MM.1S (cell line): Measurements from ENCODE around the gene NUCB2.
"Not testable (repeated sequence)": the region's sequence is repeated elsewhere in the genome, so short reads cannot be mapped to it uniquely, and the experiment has no call there.

ENCODE experiments used
- DNase-seq: peaks from one replicate; pipeline ENCODE4 v3.0.0-alpha.2; 2015
- H2AFZ ChIP-seq: fragments of 300-600 bp; sonication (generic); 2 replicates; pipeline ENCODE4 v1.6.0; 2016; ENCODE audit warnings: antibody characterized with exemption, low read length
- H3F3A ChIP-seq: fragments of 300-600 bp; sonication (generic); 2 replicates; pipeline ENCODE4 v1.6.1; 2016; ENCODE audit warnings: mild to moderate bottlenecking, antibody characterized with exemption, low read length, moderate library complexity, mixed read lengths; ENCODE audit not compliant: insufficient read depth
- H3K27ac ChIP-seq: fragments of 300-600 bp; sonication (generic); 2 replicates; pipeline ENCODE4 v1.5.1; 2016; ENCODE audit warnings: mild to moderate bottlenecking, low read length
- H3K27me3 ChIP-seq: fragments of 300-600 bp; sonication (generic); replicated peaks from 2 replicates; pipeline ENCODE4 v1.6.0; 2016; ENCODE audit warnings: low read length; ENCODE audit not compliant: insufficient read depth
- H3K36me3 ChIP-seq: fragments of 300-600 bp; sonication (generic); replicated peaks from 2 replicates; pipeline ENCODE4 v1.6.1; 2016; ENCODE audit warnings: mild to moderate bottlenecking, low read length, mixed read lengths; ENCODE audit not compliant: insufficient read depth
- H3K4me1 ChIP-seq: fragments of 300-600 bp; sonication (generic); 2 replicates; pipeline ENCODE4 v1.6.1; 2016; ENCODE audit warnings: low read length, mixed read lengths
- H3K4me2 ChIP-seq: fragments of 300-600 bp; sonication (generic); 2 replicates; pipeline ENCODE4 v1.6.0; 2016; ENCODE audit warnings: low read depth, low read length
- H3K4me3 ChIP-seq: fragments of 300-600 bp; sonication (generic); 2 replicates; pipeline ENCODE4 v1.5.1; 2016; ENCODE audit warnings: low read length, mixed read lengths
- H3K79me2 ChIP-seq: fragments of 300-600 bp; sonication (generic); 2 replicates; pipeline ENCODE4 v1.6.1; 2016; ENCODE audit warnings: mixed run types, low read length, mixed read lengths
- H3K9ac ChIP-seq: fragments of 300-600 bp; sonication (generic); 2 replicates; pipeline ENCODE4 v1.6.1; 2016; ENCODE audit warnings: low read length, mixed read lengths
- H3K9me2 ChIP-seq: fragments of 300-600 bp; sonication (generic); replicated peaks from 2 replicates; pipeline ENCODE4 v1.6.1; 2016; ENCODE audit warnings: mild to moderate bottlenecking, low read length, mixed read lengths; ENCODE audit not compliant: insufficient read depth
- H3K9me3 ChIP-seq: fragments of 300-600 bp; sonication (generic); replicated peaks from 2 replicates; pipeline ENCODE4 v1.6.1; 2016; ENCODE audit warnings: mild to moderate bottlenecking, low read length, mixed read lengths; ENCODE audit not compliant: insufficient read depth
- H4K20me1 ChIP-seq: fragments of 300-600 bp; sonication (generic); 2 replicates; pipeline ENCODE4 v1.6.1; 2016; ENCODE audit warnings: mild to moderate bottlenecking, low read length, moderate library complexity, mixed read lengths; ENCODE audit not compliant: insufficient read depth
- CTCF ChIP-seq: fragments of 300-600 bp; sonication (generic); IDR thresholded peaks from 2 replicates; pipeline ENCODE4 v1.5.1; 2016; ENCODE audit warnings: antibody characterized with exemption, low read length, mixed read lengths
- EZH2 ChIP-seq: fragments of 300-600 bp; sonication (generic); optimal IDR thresholded peaks from 2 replicates; pipeline ENCODE3; 2017; ENCODE audit warnings: low read depth, mild to moderate bottlenecking, antibody characterized with exemption, low read length, mixed read lengths
- EZH2phosphoT487 ChIP-seq: fragments of 300-600 bp; sonication (generic); IDR thresholded peaks from 2 replicates; pipeline ENCODE4 v1.6.1; 2018; ENCODE audit warnings: antibody characterized with exemption, low read length

Gene NUCB2

GRCh38 chr11:17263769-17264168 is 12.8 kb upstream of the NUCB2 start:
- Histone ChIP-seq H2AFZ (no peak overlapping the region), H3K9ac (no peak overlapping the region), H3K4me3 (no peak overlapping the region), H3K27me3 (0 out of 2 replicates have a peak, but pooled peaks cover 7% of the 10 kb centered on the region), H3K27ac (no peak overlapping the region), H3K36me3 (no peaks in the 10 kb centered on the region), H3K9me2 (no peaks in the 10 kb centered on the region), H3K79me2 (no peaks in the 10 kb centered on the region), H4K20me1 (no peaks in the 10 kb centered on the region), H3K9me3 (no peaks in the 10 kb centered on the region), H3F3A (no peaks in the 10 kb centered on the region), H3K4me2 (no peak overlapping the region), H3K4me1 (no peaks in the 10 kb centered on the region)
- TF ChIP-seq EZH2phosphoT487, result no peak
- no peak for TF ChIP-seq CTCF
- no peak for TF ChIP-seq EZH2
- no peak for DNase-seq

DNA sequence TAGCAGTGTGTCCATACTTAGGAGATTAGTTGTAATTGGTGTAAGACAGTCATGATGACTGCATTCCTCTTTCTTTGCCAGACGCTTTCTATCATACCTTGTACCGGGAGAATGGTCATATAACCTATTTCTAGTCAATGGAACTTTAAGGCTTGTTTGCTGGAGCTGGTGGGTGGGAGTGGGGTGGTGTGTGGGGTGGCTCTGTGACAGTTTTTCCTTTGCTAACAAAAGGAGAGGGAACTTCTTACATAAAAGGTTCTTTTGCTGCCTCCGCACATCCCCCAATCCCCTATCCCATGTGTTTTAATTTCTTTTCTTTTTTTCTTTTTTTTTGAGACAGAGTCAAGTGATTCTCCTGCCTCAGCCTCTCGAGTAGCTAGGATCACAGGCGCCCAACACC is 9.8 kb upstream of the NUCB2 start:
- H3K9me3 ChIP-seq, result no peaks in the 10 kb centered on the region
- H2AFZ ChIP-seq, result no peak overlapping the region
- DNase-seq, result no peak
- no peaks in the 10 kb centered on the region for H4K20me1 ChIP-seq
- H3K9me2 ChIP-seq, result no peaks in the 10 kb centered on the region
- no peaks in the 10 kb centered on the region for H3K36me3 ChIP-seq
- no peak overlapping the region for H3K4me3 ChIP-seq
- no peaks in the 10 kb centered on the region for H3K79me2 ChIP-seq
- no peak overlapping the region for H3K9ac ChIP-seq
- TF ChIP-seq EZH2 (no peak), CTCF (no peak), EZH2phosphoT487 (no peak)
- H3K27ac ChIP-seq, result no peak overlapping the region
- H3K27me3 ChIP-seq, result 0 out of 2 replicates have a peak, but pooled peaks cover 7% of the 10 kb centered on the region
- no peaks in the 10 kb centered on the region for H3F3A ChIP-seq
- H3K4me2 ChIP-seq, result no peak overlapping the region
- H3K4me1 ChIP-seq, result no peaks in the 10 kb centered on the region

- Histone ChIP-seq H3K9me2 (no peaks in the 10 kb centered on the region), H3K9ac (no peak overlapping the region), H4K20me1 (no peaks in the 10 kb centered on the region), H3F3A (no peaks in the 10 kb centered on the region), H3K9me3 (no peaks in the 10 kb centered on the region), H3K4me2 (no peak overlapping the region), H3K36me3 (no peaks in the 10 kb centered on the region), H2AFZ (no peak overlapping the region), H3K4me1 (no peaks in the 10 kb centered on the region), H3K27ac (no peak overlapping the region), H3K4me3 (no peak overlapping the region), H3K79me2 (no peaks in the 10 kb centered on the region), H3K27me3 (0 out of 2 replicates have a peak, but pooled peaks cover 7% of the 10 kb centered on the region)
- TF ChIP-seq EZH2 (no peak), EZH2phosphoT487 (no peak), CTCF (no peak)
- DNase-seq, result peak; percentile 24
Observed at GRCh38 chr11:17267576-17267975, 9.0 kb upstream of the NUCB2 start.

- H3K4me1 ChIP-seq, H3K4me2 ChIP-seq, H2AFZ ChIP-seq, H3F3A ChIP-seq, H4K20me1 ChIP-seq, H3K36me3 ChIP-seq, H3K9me3 ChIP-seq, H3K9ac ChIP-seq, H3K79me2 ChIP-seq, H3K4me3 ChIP-seq, DNase-seq, H3K9me2 ChIP-seq, H3K27ac ChIP-seq, H3K27me3 ChIP-seq: not testable (repeated sequence)
Observed at GRCh38 chr11:17268500-17268899, 8.0 kb upstream of the NUCB2 start.
